ENCODE measurements around the gene TIMM10B. TPM values are rescaled to one million over a fixed set of nuclear protein-coding genes. Genes with fewer than 3 reads are reported as not detected.

Gene TIMM10B
- total and polyA plus RNA-seq, 2 of the 13 experiments (the other 11 are each of a cell fraction or from before 2014, with no cell fraction given), result 34.9 to 39.5 TPM

GRCh38 chr11:6531267-6531752, 50.0 kb downstream of the TIMM10B start (continued):
- no peak for TF ChIP-seq RFXAP (CRISPR knock-in tag; IDR thresholded peaks at IDR 0.05; ENCODE audit: borderline replicate concordance)
- peak; percentile 80 for TF ChIP-seq FOXP4 (CRISPR knock-in tag; IDR thresholded peaks at IDR 0.05)
- TF ChIP-seq RAD21 (CRISPR knock-in tag; IDR thresholded peaks at IDR 0.05), result peak; percentile 61
- peak; percentile 88 for TF ChIP-seq FOXP1 (IDR thresholded peaks at IDR 0.05)
- peak; percentile 79 for TF ChIP-seq FOXP1 (CRISPR knock-in tag; IDR thresholded peaks at IDR 0.05)
- TF ChIP-seq TEAD3 (CRISPR knock-in tag; optimal IDR thresholded peaks at IDR 0.05; ENCODE audit: borderline replicate concordance), result peak; percentile 45
- TF ChIP-seq ZNF362 (CRISPR knock-in tag; IDR thresholded peaks at IDR 0.05; ENCODE audit: borderline replicate concordance), result no peak
- no peak for TF ChIP-seq MEIS1 (CRISPR knock-in tag; IDR thresholded peaks at IDR 0.05; ENCODE audit: borderline replicate concordance)
- no peak for TF ChIP-seq TSC22D2 (CRISPR knock-in tag; IDR thresholded peaks at IDR 0.05; ENCODE audit: borderline replicate concordance)
- 0 out of 2 replicates have a peak, but pooled peaks have one; percentile 33 for TF ChIP-seq ELF3 (CRISPR knock-in tag; IDR thresholded peaks at IDR 0.05)
- TF ChIP-seq KDM1A (CRISPR knock-in tag; IDR thresholded peaks at IDR 0.05), result no peak
- no peak for TF ChIP-seq NFAT5 (CRISPR knock-in tag; IDR thresholded peaks at IDR 0.05)
- no peak for TF ChIP-seq ZBTB39 (CRISPR knock-in tag; IDR thresholded peaks at IDR 0.05)
- TF ChIP-seq BHLHE40 (IDR thresholded peaks at IDR 0.05; ENCODE audit: low read length), result no peak
- peak; percentile 83 for TF ChIP-seq CTCF (CRISPR knock-in tag; IDR thresholded peaks at IDR 0.05)
- TF ChIP-seq GATA4 (IDR thresholded peaks at IDR 0.05; ENCODE audit: borderline replicate concordance, low read depth), result no peak
- no peak for TF ChIP-seq MIER3 (CRISPR knock-in tag; IDR thresholded peaks at IDR 0.05; ENCODE audit: borderline replicate concordance)
- TF ChIP-seq RCOR2 (CRISPR knock-in tag; IDR thresholded peaks at IDR 0.05), result no peak
- no peak for TF ChIP-seq POLR2A (IDR thresholded peaks at IDR 0.05; ENCODE audit: insufficient read depth in 1 of 2, low read depth in 2 of 2, low read length in 2 of 2)
- TF ChIP-seq RFX5 (IDR thresholded peaks at IDR 0.05; ENCODE audit: low read depth, low read length), result no peak
